IPS DF 6.9 (cell line): ENCODE measurements around the gene FKBP14.

ENCODE experiments used
- DNase-seq: peaks from one replicate; pipeline ENCODE4 v3.0.0-alpha.2; 2013; ENCODE audit warnings: low read depth, low spot score
- H3K27ac ChIP-seq: one replicate; pipeline ENCODE4 v1.5.1; 2013; ENCODE audit warnings: low read length, control low read depth
- H3K27me3 ChIP-seq: 2 replicates; pipeline ENCODE4 v1.6.1; 2013; ENCODE audit warnings: mild to moderate bottlenecking, low read length; ENCODE audit not compliant: control insufficient read depth, insufficient read depth
- H3K36me3 ChIP-seq: 2 replicates; pipeline ENCODE4 v1.6.1; 2013; ENCODE audit warnings: low read length; ENCODE audit not compliant: control insufficient read depth, insufficient read depth
- H3K4me1 ChIP-seq: 2 replicates; pipeline ENCODE4 v1.6.1; 2013; ENCODE audit warnings: low read length; ENCODE audit not compliant: control insufficient read depth, insufficient read depth
- H3K4me3 ChIP-seq: 2 replicates; pipeline ENCODE4 v1.5.1; 2013; ENCODE audit warnings: mild to moderate bottlenecking, low read length
- H3K9me3 ChIP-seq: 2 replicates; pipeline ENCODE4 v1.6.1; 2013; ENCODE audit warnings: low read length, inconsistent platforms; ENCODE audit not compliant: control insufficient read depth, insufficient read depth
- WGBS: extraction: QIAGEN DNeasy Blood & Tissue Kit; methylation state at CpG from one replicate; pipeline ENCODE4 v1.1.7; 2013; ENCODE audit warnings: mixed read lengths, missing lambda C conversion rate; ENCODE audit not compliant: insufficient read length, insufficient coverage; 5-methylcytosine and 5-hydroxymethylcytosine counted together

FKBP14 gene

DNA sequence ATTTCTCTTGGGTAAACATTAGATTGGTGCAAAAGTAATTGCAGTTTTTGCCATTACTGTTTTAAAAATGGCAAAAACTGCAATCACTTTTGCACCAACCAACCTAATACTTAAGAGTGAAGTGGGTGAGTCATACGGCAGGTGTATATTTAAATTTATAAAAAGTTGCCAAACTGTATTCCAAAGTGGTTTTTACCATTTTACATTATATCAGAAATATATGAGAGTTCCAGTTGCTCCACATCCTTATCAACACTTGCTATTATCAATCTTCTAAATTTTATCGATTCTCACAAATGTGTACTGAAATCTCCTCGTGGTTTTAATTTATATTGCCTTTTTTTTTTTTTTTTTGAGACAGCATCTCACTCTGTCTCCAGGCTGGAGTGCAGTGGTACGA is 33.4 kb downstream of the FKBP14 start:
- no peak for DNase-seq
- H3K4me3 ChIP-seq, result no peak overlapping the region
- H3K27me3 ChIP-seq, result no peaks in the 10 kb centered on the region
- H3K4me1 ChIP-seq, result no peaks in the 10 kb centered on the region
- 100% methylated on average over 2 of the region's 4 CpGs for WGBS
- no peaks in the 10 kb centered on the region for H3K9me3 ChIP-seq
- H3K27ac ChIP-seq, result no peak overlapping the region
- no peaks in the 10 kb centered on the region for H3K36me3 ChIP-seq

- no peak for DNase-seq
- no CpG with 5 or more reads among the region's 5 CpGs for WGBS
Observed at GRCh38 chr7:29991937-29992336, 34.6 kb downstream of the FKBP14 start.

DNA sequence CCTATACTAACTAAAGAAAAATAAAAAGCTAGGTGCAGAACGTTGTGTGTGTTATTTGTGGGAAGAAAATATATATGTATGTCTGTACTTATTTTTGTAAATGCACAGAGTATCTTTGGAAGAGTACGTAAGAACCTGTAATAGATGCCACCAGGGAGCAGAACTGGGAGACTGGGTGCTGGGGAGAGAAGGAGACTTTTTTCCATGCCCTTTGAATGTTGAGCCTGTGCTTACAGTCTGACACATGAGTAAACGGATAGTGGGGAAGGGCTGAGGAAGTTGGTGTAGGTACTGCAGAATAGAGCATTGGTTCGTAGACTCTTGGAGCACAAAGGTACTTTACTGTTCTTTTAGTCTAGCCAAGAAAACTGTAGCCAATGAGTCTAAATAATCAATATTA is 35.6 kb downstream of the FKBP14 start:
- Histone ChIP-seq H3K27ac (no peak overlapping the region), H3K27me3 (no peaks in the 10 kb centered on the region), H3K4me3 (no peak overlapping the region), H3K4me1 (0 out of 2 replicates have a peak, but pooled peaks cover 1% of the 10 kb centered on the region), H3K36me3 (no peaks in the 10 kb centered on the region), H3K9me3 (no peaks in the 10 kb centered on the region)
- 100% methylated on average over 2 of the region's 4 CpGs for WGBS
- DNase-seq, result no peak

More at GRCh38 chr7:29991937-29992336, 34.6 kb downstream of the FKBP14 start:
- Histone ChIP-seq H3K4me1 (0 out of 2 replicates have a peak, but pooled peaks cover 1% of the 10 kb centered on the region), H3K4me3 (no peak overlapping the region), H3K27ac (no peak overlapping the region), H3K9me3 (no peaks in the 10 kb centered on the region), H3K27me3 (no peaks in the 10 kb centered on the region), H3K36me3 (no peaks in the 10 kb centered on the region)

- peak within 1 kb of the TSS; percentile 99 for H3K4me3 ChIP-seq
- WGBS, result no CpG with 5 or more reads among the region's 79 CpGs
- H3K36me3 ChIP-seq, result no peaks in the 10 kb centered on the region
- H3K27me3 ChIP-seq, result no peaks in the 10 kb centered on the region
- H3K9me3 ChIP-seq, result no peaks in the 10 kb centered on the region
- no peak for DNase-seq
- H3K4me1 ChIP-seq, result 0 out of 2 replicates have a peak, but pooled peaks cover 1% of the 10 kb centered on the region
- H3K27ac ChIP-seq, result no peak within 1 kb of the TSS
Observed at GRCh38 chr7:29989257-29989995, 37.1 kb downstream of the FKBP14 start, which contains the start of gene SCRN1. TSS of gene SCRN1 (minus strand) at chr7:29989801. CDS start at chr7:29969067, 20,734 bp downstream.

DNA sequence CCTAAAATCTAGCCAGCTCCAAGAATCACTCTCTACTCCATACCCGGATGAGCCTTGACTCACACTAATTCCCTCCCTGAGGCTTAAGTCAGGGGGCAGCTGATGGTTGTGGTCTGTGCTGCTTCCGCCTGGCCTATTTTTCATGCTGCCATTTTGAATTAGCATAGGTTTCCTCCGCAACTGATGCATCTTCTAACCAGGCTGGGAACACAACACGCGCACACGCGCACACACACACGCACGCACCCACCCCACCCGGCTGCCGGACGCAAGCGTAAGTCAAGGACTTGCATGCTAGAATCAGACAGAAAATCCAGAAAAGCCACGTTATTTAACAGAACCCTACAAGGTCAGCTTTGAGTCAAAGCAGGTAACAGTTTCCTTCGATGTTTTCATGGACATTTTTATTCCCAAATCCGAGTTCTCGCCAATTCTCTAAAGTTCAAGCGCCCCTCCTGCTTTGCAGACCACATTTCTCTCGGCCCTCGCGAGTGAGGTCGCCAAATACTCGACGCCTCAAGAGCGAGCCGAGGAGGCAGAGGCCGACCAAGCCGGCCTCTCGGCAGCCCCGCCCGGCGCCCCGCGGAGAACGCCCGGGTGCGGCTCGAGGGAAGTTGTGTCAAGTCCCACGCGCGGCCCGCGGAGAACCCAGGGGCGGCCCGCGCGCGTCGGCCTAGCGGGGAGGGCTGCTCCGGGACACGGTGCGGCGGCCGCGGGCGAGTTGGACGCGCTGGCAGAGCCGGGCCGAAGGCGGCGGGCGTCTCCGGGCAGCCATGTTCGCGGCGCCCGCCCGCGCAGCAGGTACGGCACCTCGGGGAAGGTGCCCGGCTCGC is 37.9 kb downstream of the FKBP14 start:
- Histone ChIP-seq H3K27me3 (no peaks in the 10 kb centered on the region), H3K4me3 (peak overlapping the region; percentile 99), H3K36me3 (no peaks in the 10 kb centered on the region), H3K27ac (no peak overlapping the region), H3K9me3 (no peaks in the 10 kb centered on the region), H3K4me1 (0 out of 2 replicates have a peak, but pooled peaks cover 1% of the 10 kb centered on the region)
- no peak for DNase-seq
- WGBS, result no CpG with 5 or more reads among the region's 75 CpGs

- DNase-seq, result no peak
- Histone ChIP-seq H3K36me3 (no peaks in the 10 kb centered on the region), H3K4me1 (0 out of 2 replicates have a peak, but pooled peaks cover 1% of the 10 kb centered on the region), H3K27me3 (no peaks in the 10 kb centered on the region), H3K9me3 (no peaks in the 10 kb centered on the region), H3K27ac (no peak overlapping the region), H3K4me3 (no peak overlapping the region; the same call in 1 of the 2 replicates)
- no CpG with 5 or more reads among the region's 8 CpGs for WGBS
Observed at GRCh38 chr7:29987811-29988317, 38.6 kb downstream of the FKBP14 start.

- no peak overlapping the region for H3K4me3 ChIP-seq
- H3K27me3 ChIP-seq, result no peaks in the 10 kb centered on the region
- H3K9me3 ChIP-seq, result no peaks in the 10 kb centered on the region
- H3K36me3 ChIP-seq, result no peaks in the 10 kb centered on the region
- WGBS, result no CpG with 5 or more reads among the region's 2 CpGs
- DNase-seq, result no peak
- H3K27ac ChIP-seq, result no peak overlapping the region
- 0 out of 2 replicates have a peak, but pooled peaks cover 1% of the 10 kb centered on the region for H3K4me1 ChIP-seq
Observed at GRCh38 chr7:29987083-29987482, 39.4 kb downstream of the FKBP14 start.

DNA sequence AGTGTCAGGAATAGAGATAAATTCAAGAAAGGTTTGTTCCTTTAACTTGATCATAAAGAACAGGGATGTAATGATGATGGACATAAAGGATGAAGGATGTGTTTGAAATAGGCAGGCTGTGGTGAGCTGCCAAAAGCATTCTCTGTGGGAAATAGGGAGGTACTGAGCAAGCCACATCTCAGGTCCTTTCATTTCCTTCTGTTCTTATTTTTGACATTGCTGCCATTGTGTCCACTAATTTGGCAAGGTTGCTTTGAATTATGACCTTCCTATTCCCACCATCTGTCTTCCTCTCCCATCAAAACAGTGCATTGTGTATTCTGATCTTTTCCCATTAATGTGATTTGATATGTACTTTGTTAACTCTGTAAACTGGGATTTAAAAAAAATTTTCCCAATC is 46.4 kb downstream of the FKBP14 start:
- H3K9me3 ChIP-seq, result no peaks in the 10 kb centered on the region

DNA sequence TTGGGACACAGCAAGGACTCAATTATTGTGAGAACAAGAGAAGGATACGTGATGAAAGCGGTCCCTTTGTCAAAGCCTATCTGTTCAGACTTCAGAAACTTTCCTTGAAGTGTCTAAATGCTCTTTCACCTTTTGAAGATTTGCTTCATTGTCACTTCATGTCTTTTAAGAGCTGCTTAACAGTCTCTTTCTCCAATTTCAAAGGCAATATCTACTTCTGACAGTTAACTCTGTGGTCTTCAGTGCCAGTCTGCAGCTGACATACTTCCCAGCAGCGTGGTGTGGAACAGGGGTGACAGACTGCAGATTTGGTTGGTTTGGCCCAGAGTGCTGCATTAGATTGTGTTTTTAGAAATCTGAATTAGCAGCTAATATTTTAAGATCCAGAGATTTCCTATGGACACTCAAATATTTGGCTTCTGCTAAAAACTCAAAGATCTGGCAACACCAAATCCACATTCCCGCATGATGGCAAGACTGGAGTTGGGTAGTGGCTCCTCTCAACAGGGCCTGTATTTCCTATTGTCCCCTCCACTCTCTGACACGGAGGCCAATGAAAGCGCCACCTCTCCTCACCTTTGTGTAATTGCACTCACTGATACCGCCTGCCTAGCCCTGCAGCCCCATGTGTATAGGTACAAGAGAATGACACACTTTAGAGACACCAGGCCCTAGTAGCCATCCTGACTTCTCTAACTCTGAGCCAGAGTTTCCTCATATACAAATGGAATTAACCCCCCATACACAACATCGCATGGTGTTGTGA is 48.4 kb downstream of the FKBP14 start:
- Histone ChIP-seq H3K27me3 (no peaks in the 10 kb centered on the region), H3K36me3 (no peaks in the 10 kb centered on the region), H3K27ac (no peak overlapping the region), H3K4me3 (no peak overlapping the region), H3K4me1 (no peaks in the 10 kb centered on the region), H3K9me3 (no peaks in the 10 kb centered on the region)
- no CpG with 5 or more reads among the region's 8 CpGs for WGBS
- peak; percentile 61 for DNase-seq

More for the DNA sequence above, 46.4 kb downstream of the FKBP14 start:
- H3K27ac ChIP-seq, result no peak overlapping the region
- no peaks in the 10 kb centered on the region for H3K36me3 ChIP-seq
- H3K4me3 ChIP-seq, result no peak overlapping the region
- H3K4me1 ChIP-seq, result no peaks in the 10 kb centered on the region
- DNase-seq, result no peak
- H3K27me3 ChIP-seq, result no peaks in the 10 kb centered on the region
